HG03457 (cell line): ENCODE results near the gene MAP3K5.

ENCODE experiments used
- ATAC-seq: cut with Tn5 transposase; IDR thresholded peaks from one replicate; pipeline ENCODE4 v1.9.1; 2021; ENCODE audit warnings: moderate number of reproducible peaks; ENCODE audit not compliant: unreplicated experiment

The MAP3K5 gene

DNA sequence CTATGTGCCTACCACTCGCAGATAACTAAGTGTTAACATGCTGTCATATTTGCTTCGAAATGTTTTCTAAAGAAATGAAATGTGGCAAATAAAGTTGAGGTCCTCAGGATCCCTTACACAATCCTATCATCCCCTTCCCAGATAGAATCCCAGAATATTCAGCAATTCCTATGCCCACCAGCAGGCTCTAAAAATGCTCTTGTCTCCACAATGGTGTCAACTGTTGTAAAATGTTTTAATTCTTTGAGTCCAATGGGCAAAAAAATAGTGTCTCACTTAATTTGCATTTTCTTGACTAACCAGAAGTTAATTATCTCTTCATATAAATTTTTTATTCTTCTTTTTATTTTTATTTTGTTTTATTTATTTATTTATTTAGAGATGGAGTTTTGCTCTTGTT is 138.2 kb downstream of the MAP3K5 start:
- ATAC-seq: no peak

DNA sequence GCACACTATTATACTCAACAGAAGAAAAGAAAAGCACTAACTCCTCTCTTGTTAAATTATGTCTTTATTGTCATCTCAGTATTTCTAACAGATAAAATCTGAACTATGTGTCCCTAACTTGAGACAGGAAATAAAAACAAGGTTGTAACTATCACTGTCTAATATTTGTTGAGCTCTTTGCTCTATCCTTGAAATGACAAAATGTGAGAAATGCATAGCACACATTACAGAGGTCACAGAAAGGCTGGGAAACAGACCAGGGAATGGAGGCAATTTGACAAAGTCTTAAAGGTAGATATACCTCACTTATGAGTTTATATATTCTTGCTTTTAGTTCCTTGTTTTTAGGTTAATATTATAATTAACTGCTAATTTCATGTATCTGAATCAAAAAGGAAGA is 139.6 kb downstream of the MAP3K5 start:
- ATAC-seq: no peak

DNA sequence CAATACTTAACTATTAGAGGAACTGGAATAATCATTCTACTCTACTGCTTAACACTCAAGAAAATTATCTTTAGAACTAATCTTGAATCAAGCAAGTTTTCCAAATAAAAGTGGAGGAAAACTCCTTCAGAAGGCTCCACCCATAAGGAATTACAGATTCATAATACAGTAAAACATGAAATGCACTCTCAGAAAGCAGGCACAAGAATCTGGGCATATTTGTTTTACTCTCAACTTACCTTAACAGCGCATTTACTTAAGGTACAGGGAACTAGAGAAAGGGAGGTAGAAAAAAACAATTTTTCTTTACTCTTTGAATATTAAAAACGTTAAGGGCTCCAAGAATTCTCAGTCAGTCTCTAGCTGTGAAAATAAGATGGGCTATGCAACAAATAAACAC is 140.3 kb downstream of the MAP3K5 start:
- ATAC-seq: no peak

DNA sequence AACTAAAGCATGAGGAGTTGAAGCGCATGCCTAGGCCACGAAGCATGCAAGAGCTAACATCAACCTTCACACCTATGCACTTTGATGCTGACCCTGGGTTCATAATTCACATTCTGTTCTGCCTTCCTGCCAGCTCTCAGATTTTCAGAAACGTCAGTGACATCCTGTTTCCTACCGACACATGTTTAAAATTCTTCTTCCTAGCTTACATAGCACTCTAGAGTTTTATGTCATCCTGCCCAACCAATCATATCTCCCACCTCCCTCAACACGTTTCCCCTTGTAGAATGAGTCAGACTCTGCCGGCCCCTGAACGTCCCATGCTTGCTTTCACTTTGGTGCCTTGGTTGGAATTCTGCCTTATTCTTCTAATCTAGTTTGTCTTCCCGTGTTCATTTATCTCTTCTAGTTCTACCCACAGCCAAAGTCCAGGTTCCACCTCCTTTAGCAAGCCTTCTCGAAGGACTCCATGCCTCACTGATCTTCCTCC is 144.9 kb downstream of the MAP3K5 start:
- peak; percentile 82 for ATAC-seq

DNA sequence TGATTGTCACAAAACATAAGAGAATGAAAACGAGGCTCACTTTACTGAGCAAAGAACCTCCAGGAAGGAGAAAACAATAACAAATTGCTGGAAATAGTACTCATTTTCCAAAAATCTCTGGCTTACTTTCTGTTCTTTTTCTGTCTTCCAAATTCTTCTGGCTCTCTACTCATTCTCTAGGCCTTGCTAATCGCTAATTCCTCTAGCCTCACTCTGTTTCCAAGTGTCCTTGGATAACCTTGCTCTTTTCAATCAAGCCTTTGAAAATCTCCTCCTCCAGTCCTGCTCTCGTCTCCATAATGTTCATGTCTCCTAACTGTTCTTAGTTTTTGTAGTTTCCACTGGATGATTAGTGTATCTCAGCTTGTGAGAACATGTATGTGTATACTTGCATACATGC is 145.9 kb downstream of the MAP3K5 start:
- no peak for ATAC-seq

DNA sequence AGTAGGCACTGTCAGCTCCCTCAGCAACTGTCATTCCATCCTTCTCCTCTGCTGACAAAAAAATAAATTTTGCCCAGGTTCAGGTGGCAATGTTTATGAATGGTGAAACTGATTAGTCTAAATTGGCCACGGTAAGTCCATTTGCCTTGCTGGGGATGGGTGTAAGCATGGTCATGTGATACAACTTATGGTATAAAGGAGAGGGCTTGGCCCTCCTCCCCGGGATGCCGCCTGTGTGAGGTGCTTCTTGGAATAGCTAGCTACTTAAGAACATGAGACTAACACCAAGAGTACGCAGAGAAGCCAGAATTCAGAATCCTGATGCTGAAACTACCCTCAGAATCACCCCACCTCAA is 147.7 kb downstream of the MAP3K5 start:
- no peak for ATAC-seq

DNA sequence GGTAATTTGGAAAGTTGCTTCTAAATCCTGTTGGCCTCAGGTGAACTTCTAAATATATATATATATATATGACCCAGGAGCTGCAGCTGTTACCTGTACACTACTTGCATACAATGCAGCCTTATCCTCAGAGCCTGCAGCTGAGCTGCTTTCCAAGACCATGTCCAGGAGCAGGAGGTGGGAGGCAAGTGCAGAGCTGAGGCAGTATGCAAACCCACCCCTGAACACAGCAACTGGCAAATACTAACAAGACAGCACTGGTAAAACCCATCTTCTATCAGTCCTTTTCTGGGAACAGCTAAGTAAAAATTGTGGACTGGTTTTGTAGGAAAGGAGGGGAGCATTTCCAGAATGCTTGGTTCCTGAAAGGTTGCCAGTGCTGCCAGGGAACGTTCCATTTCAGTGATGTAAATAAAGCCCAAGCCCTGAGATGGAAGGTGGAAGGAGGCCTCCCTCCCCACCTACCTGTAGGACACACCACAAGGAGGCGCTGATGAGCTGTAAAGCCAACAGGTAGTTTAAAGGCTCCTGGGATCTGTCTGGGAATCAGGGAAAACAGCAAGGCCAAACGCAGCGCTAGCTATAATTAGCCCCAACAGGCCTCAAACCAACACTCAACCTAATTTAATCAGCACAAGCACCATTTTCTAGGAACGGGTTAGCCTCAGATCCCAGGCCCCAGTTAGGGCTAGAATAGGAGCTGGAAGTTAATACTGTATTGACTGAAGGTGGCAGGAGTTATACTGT is 148.3 kb downstream of the MAP3K5 start:
- ATAC-seq: no peak

DNA sequence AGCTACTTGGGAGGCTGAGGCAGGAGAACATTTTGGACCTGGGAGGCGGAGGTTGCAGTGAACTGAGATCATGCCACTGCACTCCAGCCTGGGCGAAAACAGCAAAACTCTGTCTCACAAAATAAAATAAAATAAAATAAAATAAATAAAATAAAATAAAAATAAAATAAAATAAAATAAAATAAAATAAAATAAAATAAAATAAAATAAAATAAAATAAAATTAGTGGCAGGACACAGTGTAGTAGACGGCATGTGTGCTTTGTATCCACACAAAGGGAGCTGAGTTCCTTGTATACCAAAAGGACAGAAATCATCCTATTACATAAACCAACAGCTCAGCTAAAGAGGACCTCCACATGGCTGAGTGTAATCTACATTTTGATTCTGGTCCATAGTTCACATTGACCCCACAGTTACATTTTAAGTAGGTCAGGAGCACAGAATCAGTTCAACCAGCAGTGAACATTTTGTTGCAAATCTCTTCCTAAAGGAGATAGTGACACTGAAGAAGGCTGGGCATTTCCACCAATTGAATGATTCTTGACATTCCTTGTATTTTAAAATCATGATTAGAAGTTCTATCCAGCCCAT is 150.3 kb downstream of the MAP3K5 start:
- ATAC-seq: no peak

DNA sequence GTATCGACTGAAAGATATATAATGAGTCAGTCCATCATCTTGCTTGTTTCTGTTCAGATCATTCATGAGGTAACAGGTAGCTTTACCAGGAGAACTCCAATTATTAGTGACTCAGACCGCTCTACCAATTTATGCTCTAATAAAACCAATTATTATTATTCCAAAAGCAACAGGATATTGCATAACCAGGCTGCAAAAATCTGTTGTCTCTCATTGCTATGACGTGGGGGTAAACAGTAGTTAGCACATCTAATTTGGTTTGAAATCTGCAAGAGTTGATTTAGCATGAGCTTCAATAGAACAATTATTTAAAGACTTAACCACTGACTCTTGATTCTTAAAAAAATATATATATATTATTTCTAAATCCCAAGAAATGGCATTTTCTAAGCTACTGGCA is 151.1 kb downstream of the MAP3K5 start:
- ATAC-seq: no peak

DNA sequence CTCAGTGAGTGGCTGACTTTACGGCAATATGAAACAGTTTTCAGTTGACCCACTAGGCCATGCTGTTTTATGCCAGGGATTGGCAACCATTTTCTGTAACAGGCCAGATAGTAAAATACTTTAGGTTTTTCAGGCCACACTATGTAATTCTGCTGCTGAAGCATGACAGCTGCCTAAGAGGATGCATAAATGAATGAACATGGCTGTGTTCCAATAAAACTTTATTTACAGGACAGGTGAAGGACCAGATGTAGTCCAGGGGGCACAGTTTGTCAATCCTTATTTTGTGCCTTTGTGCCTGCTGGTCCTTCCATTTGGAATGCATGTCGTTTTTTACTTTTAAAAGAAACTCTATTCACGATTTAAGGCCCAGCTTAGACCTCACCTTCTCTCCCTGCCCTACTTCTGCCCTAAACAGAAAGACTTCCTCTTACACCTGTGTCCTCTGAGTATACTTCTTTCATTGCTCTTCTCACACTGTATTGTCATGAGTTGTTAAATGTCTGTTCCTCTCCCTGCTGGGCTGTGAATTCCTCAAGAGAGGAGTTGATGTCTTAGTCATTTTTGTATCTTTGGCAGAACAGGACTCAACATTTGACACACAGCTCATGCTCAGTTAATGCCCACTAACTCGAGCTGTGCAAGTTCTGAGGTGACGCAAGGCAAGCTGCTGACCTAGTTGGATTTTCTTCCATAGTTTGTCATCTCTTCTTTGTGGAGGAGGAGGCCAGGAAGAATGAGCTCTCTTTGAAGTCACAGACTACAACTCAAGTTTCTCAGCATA is 152.0 kb downstream of the MAP3K5 start:
- no peak for ATAC-seq

DNA sequence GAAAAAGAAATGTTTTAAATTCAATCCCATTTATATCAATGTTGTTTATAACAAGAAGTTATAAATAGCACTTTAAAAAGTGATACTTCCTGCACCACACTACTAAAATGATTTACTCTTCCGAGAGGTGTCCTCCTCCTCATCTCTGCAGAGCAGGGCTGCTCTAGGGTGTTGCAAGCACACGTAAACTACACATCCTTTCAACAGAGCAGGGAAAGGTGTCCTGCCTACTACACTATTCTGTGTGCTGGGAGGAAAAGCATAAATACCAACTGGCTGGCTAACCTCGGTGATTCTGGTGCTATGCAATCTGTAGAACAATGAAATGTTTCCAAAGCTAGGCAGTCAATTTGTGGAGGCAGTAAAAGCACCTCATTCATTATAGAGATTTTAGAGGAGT is 152.6 kb downstream of the MAP3K5 start:
- ATAC-seq: no peak

DNA sequence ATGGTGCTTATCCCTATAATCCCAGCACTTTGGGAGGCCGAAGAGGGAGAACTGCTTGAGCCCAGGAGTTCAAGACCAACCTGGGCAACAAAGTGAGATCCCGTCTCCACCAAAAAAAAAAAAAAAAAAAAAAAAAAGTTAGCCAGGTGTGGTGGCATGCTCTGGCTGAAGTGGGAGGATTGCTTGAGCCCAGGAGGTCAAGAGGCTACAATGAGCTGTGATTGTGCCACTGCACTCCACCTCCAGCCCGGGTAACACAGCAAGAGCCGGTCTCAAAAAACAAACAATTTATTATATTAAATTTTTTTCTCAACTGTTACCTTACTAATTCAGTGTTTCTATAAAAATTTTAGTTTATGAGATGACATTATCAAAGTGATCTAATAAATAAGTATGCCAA is 156.7 kb downstream of the MAP3K5 start:
- ATAC-seq: no peak

DNA sequence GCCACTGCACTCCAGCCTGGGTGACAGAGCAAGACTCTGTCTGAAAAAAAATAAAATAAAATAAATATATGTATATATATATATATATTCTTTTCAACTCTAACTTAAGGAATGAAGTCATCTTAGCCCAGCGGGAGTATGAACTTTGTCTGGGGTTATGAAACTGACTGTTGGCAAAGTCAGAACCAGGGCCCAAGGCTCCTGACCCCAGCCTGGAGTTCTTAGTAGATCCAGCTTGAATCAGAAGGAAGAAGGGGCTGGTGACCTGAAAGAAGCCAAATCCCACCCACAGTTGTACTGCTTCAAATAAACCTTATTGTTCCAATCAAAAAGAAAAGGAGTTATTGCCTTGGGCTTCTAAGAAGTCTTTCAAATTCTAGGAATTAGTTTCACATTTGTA is 158.9 kb downstream of the MAP3K5 start:
- no peak for ATAC-seq

DNA sequence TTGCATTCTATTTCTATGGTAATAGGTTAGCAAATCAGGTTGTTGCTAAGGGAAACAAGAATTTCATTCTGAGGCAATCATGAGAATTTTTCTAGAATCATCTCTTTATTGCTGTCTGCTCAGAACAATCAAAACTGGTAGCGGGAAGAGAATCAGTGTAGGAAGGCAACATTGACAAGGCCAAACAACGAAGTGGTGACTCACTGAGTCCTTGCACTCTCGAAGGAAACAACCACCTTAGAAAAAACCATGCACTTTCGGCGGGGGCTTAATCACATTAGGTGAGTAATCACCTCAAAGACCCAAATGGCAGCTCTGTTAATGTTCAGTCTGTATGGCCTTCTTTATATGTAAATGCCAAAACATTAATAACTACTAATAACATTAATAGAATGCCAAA is 163.3 kb downstream of the MAP3K5 start:
- ATAC-seq: no peak

DNA sequence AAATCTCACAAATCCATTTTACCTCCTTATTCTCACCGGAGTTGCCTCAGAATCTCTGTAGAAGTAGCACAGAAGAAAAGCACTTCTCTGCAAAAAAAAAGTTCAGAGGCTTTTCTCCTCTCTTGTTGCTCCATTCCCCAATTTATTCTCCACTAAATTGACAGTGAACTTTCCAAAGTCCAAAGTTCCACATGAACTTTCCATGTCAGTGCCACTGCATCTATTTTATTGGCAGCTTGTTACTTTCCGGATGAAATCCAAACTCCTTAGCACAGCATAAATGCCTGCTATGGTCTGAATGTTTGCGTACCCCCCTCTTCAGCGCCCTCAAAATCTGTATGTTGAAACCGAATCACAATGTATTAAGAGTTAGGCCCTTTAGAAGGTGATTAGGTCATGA is 165.1 kb downstream of the MAP3K5 start:
- ATAC-seq: no peak

DNA sequence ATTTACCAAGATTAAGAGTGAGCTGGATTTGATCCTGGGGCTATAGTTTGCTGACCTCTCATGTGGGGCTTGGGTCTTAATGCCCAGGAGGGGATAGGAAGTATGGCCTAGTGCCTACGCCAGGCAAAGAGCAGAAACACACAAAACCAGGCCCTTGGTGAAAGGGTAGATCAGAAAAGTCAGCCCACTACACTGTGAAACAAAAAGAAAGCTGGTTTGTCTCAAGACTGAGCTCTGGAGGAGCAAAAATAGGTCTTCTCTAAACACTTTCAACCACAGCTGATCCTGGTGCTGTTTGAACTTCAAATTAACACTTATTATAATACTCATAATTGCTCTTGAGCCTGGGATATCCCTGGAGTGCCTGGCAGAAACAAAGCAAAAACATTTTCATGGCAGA is 167.0 kb downstream of the MAP3K5 start:
- ATAC-seq: no peak

DNA sequence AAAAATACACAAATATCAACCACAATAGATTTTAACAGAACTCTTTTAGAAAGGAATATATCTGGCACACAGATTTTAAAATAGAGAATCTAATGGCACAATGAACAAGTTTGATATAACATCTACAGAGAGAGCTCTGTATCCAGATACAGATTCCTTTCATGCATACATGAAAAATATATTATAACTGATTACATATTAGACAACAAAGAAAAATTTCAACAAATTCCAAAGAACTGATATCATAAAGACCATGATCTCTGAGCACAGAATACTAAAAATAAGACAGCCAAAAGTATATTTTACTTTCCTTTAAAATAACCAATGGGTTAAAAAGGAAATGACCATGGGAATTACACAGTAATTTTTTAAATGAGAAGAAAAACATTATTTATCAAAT is 167.9 kb downstream of the MAP3K5 start:
- no peak for ATAC-seq

DNA sequence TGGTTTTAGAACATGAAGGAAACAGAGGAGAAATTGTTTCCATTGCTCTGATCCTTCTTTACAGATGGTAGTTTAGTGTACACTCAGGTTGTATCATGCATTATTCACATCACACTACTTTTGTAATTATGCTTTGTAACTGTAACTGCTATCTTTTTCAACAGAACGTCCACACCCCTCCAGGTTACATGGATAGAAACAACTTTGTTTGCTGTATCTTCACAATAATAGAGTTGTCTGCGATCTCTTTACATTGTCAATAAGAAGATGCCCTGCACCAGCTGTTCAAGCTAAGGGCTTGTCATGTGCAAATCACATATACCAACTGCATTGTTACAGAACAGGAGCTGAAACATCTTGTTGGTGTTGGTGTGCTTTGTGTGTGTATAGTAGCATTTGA is 174.2 kb downstream of the MAP3K5 start:
- no peak for ATAC-seq

DNA sequence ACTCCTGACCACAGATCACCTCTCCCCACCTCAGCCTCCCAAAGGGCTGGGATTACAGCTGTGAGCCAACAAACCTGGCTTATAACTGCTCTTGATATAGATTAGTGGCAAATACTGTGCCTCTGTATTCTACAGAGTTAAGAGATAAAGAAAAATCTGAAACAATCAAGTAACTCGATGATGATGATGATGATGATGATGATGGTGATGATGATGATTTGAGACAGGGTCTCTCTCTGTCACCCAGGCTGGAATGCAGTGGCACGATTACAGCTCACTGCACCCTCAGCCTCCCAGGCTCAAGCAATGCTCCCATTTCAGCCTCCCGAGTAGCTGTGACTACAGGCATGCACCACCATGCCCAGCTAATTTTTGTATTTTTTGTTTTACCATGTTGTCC is 175.8 kb downstream of the MAP3K5 start:
- no peak for ATAC-seq

DNA sequence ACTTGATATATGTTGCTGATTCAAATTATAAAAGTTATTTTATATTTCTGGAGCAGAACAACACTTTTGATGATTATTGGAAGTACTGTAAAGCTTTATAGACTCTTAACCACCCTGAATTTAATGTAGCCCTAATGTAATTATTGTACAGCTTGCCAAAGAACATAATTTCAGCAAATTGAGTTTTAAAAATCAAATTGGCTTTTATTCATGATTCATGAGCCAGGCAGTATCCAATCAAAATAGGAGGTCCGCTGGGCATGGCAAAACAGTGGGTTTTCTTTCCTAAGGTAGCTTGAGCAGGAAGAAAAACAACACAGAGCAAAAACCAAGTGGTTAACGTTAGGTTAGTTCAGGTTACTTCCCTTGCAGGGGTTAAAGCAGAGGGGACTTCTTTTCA is 177.3 kb downstream of the MAP3K5 start:
- ATAC-seq: no peak

DNA sequence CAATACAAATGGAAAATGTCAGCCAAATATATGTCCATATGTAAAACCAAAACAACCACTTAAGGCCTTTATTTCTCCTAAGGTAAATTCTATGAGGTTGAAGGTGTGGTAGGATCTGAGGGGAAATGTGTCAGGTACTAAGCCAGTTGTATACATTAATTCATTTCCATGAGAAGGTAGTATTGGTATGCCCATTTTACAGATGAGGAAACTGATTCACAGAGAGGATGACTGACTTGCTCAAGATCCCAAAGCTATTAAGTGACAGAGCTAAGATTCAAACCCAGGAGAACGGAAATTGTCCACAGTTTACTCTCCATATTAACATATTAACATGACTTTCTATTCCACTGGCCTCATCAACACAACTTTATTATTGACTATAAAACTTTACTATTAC is 177.9 kb downstream of the MAP3K5 start:
- ATAC-seq: no peak

DNA sequence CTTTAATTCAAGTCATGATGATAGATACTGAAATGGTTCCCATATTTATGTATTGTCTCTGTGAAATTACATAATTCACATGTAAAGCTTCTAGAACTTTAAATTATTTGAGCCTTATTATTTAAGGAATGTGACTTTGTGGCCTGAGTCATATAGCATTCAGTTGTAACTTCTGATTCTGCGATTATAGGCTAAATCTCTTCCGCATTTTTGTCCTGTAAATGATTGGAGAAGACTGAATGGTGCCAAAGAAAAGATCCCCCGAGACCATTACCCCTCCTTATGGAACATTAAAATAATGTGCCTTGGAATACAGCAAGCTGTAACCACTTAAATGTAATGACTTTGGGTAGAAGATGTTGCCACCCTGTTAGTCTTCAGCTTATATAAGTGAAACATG is 178.8 kb downstream of the MAP3K5 start:
- ATAC-seq: no peak
